ENCODE results near the gene RBPMS2. TPM values are rescaled to one million over a fixed set of nuclear protein-coding genes. Genes with fewer than 3 reads are reported as not detected.

RBPMS2 gene
- total RNA-seq, 4 donors from 2014 or later: 4.4 to 27.7 (median 11.5) TPM

DNA sequence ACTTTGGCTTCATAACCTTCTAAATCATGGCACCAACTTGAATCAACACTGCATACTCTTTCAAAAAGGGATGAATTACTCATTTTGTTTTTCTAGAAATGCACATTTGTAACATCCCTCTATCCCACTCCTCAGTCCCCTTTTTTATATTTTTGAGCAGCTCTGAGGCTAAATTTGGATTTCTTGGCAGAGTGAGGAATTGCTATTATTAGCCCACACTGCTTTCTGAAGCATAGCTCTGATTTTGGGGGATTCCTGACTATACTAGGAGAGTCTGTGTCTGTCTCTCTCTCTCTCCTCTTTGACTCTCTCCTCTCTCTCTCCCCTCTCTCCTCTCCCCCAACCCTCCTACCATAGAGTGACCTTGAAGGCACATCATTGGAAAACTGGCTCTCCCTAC is 76.6 kb downstream of the RBPMS2 start:
- Histone ChIP-seq H3K36me3 (no peaks in the 10 kb centered on the region), H3K27me3 (no peaks in the 10 kb centered on the region), H3K27ac (peak overlapping the region; percentile 88 to 91 (median 90)), H3K4me3 (no peak overlapping the region), H3K4me1 (peaks cover 43 to 89% (median 55%) of the 10 kb centered on the region in 4 donors), H3K9me3 (no peaks in the 10 kb centered on the region)
- in situ Hi-C loops (cut with MboI; ENCODE audit: low pct_ligation_motif_present in 1 of 4, low pct_unique_long_range_greater_than_20kb in 1 of 4, low sequenced_read_pairs in 3 of 4) (no loop called here), intact Hi-C loops (cut with DNase I; ENCODE audit: low total_unique reads) (no loop called here)
- no peak for DNase-seq
- TF ChIP-seq POLR2AphosphoS5 (IDR thresholded peaks at IDR 0.05) (no peak), EP300 (IDR thresholded peaks at IDR 0.05; ENCODE audit: low read depth) (no peak), POLR2A (IDR thresholded peaks at IDR 0.05) (no peak)

DNA sequence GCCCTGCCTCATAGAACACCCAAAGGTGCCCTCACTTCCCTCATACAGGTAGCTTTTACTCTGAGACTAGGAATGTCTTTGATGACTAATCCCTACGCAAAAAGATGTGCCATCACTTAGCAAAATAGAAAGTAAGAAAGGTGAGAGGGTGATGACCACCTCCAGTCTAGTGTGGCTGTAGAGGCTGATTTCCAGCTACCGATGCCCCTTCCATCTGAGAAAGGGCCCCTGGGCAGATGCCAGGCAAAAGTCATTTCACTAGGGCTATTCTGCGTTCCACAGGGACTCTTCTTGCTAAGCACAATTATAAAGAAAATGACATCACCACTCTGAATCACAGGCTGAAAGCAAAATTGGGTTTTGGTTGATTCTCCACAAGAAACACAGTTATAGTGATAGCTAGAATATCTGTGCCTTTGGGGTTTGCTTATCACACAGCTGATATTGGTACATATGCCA is 77.4 kb downstream of the RBPMS2 start:
- in situ Hi-C loops (cut with MboI; ENCODE audit: low pct_ligation_motif_present in 1 of 4, low pct_unique_long_range_greater_than_20kb in 1 of 4, low sequenced_read_pairs in 3 of 4): no loop called here
- Histone ChIP-seq H3K4me1 (peaks cover 49 to 94% (median 61%) of the 10 kb centered on the region in 4 donors), H3K27me3 (no peaks in the 10 kb centered on the region), H3K27ac (peak overlapping the region; percentile 88 to 91 (median 90)), H3K36me3 (no peaks in the 10 kb centered on the region), H3K9me3 (no peaks in the 10 kb centered on the region), H3K4me3 (no peak overlapping the region)
- TF ChIP-seq POLR2A (IDR thresholded peaks at IDR 0.05) (no peak), POLR2AphosphoS5 (IDR thresholded peaks at IDR 0.05) (no peak), EP300 (IDR thresholded peaks at IDR 0.05; ENCODE audit: low read depth) (no peak)
- TF ChIP-seq, protein P1, sequence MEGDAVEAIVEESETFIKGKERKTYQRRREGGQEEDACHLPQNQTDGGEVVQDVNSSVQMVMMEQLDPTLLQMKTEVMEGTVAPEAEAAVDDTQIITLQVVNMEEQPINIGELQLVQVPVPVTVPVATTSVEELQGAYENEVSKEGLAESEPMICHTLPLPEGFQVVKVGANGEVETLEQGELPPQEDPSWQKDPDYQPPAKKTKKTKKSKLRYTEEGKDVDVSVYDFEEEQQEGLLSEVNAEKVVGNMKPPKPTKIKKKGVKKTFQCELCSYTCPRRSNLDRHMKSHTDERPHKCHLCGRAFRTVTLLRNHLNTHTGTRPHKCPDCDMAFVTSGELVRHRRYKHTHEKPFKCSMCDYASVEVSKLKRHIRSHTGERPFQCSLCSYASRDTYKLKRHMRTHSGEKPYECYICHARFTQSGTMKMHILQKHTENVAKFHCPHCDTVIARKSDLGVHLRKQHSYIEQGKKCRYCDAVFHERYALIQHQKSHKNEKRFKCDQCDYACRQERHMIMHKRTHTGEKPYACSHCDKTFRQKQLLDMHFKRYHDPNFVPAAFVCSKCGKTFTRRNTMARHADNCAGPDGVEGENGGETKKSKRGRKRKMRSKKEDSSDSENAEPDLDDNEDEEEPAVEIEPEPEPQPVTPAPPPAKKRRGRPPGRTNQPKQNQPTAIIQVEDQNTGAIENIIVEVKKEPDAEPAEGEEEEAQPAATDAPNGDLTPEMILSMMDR (IDR thresholded peaks at IDR 0.05): no peak
- DNase-seq: no peak
- 55 to 59% methylated on average over 3 of the region's 3 CpGs for WGBS, 2 donors (ENCODE audit: low coverage in 1 of 2)
- intact Hi-C loops (cut with DNase I; ENCODE audit: low total_unique reads): no loop called here

DNA sequence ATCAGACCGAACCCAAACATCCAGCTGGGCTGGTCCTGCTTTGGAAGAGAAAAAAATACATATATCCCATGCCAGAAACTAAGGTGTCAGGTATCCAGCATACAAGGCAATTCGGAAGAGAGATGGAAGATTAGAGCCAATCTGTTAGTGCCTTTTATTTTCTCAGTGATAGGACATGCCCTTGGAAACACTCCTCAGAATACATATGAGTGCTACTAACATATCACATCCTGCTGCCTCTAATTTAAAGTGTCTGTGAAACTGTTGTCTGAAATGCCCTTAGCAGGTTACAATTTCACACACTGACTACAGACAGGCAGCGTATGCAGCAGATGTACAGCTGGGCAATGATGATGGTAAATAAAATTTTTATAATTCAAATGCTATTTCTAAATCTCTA is 78.9 kb downstream of the RBPMS2 start:
- DNase-seq: no peak
- Histone ChIP-seq H3K4me1 (peaks cover 42 to 95% (median 59%) of the 10 kb centered on the region in 4 donors), H3K36me3 (no peaks in the 10 kb centered on the region), H3K27ac (peak overlapping the region; percentile 56 to 91 (median 88)), H3K4me3 (no peak overlapping the region), H3K27me3 (no peaks in the 10 kb centered on the region), H3K9me3 (no peaks in the 10 kb centered on the region)
- intact Hi-C loops (cut with DNase I; ENCODE audit: low total_unique reads): no loop called here
- TF ChIP-seq EP300 (IDR thresholded peaks at IDR 0.05; ENCODE audit: low read depth) (no peak), POLR2A (IDR thresholded peaks at IDR 0.05) (no peak), POLR2AphosphoS5 (IDR thresholded peaks at IDR 0.05) (no peak)
- TF ChIP-seq, protein P1 (IDR thresholded peaks at IDR 0.05): no peak
- WGBS, 2 donors (ENCODE audit: low coverage in 1 of 2): 92 to 100% methylated on average over 1 to 3 of the region's 3 CpGs
- in situ Hi-C loops (cut with MboI; ENCODE audit: low pct_ligation_motif_present in 1 of 4, low pct_unique_long_range_greater_than_20kb in 1 of 4, low sequenced_read_pairs in 3 of 4): no loop called here

DNA sequence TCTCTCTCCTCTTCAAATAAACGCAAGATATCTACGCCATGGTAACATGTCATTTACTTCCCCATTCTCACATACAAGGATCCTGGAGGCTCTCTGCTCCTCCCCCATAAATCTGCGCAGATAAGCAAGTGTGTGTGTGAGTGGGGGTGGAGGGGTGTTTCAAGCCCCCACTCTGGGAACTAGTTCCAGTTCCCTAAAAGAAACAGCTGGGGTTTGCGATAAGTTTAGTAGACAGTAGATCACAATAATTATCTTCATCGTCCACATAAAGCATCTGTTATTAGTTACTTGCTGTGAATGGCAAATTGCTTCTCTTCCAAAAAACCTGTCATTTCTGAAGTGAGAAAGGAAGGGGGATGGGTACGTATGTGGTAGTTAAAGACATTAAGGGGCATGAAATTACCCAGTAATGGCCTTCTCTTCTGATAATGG is 79.8 kb downstream of the RBPMS2 start:
- peak; percentile 26 for DNase-seq
- intact Hi-C loops (cut with DNase I; ENCODE audit: low total_unique reads): no loop called here
- Histone ChIP-seq H3K9me3 (no peaks in the 10 kb centered on the region), H3K4me3 (no peak overlapping the region), H3K36me3 (peaks cover 0 to 2% (median 0%) of the 10 kb centered on the region in 4 donors), H3K27ac (peak overlapping the region; percentile 56 to 91 (median 88)), H3K4me1 (peaks cover 33 to 95% (median 56%) of the 10 kb centered on the region in 4 donors), H3K27me3 (no peaks in the 10 kb centered on the region)
- no peak for TF ChIP-seq POLR2AphosphoS5 (IDR thresholded peaks at IDR 0.05)
- TF ChIP-seq EP300 (IDR thresholded peaks at IDR 0.05; ENCODE audit: low read depth): no peak
- TF ChIP-seq POLR2A (IDR thresholded peaks at IDR 0.05): no peak
- TF ChIP-seq, protein P1 (IDR thresholded peaks at IDR 0.05): no peak
- in situ Hi-C loops (cut with MboI; ENCODE audit: low pct_ligation_motif_present in 1 of 4, low pct_unique_long_range_greater_than_20kb in 1 of 4, low sequenced_read_pairs in 3 of 4): no loop called here
- WGBS, 2 donors (ENCODE audit: low coverage in 1 of 2): 57 to 62% methylated on average over 4 to 6 of the region's 6 CpGs

DNA sequence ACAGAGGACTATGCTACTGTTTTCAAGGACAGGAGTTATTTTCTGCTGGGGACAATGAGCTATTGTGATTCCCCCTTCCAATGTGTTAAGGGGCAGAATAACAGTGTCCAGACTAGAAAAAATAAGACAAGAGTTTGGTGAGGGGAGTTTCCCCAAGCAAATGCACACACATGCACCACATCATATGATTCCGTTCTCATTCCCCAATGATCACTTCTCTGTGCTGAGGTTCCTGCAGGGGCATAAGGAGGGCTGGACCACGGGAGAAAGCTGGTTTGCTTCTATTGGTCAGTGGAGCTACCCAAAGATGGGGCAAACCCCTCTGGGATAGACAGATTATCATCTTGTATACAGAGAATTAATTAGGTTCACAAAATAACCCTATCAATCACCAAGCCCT is 80.6 kb downstream of the RBPMS2 start:
- Histone ChIP-seq H3K4me3 (no peak overlapping the region), H3K4me1 (peaks cover 25 to 90% (median 50%) of the 10 kb centered on the region in 4 donors), H3K27me3 (no peaks in the 10 kb centered on the region), H3K36me3 (peaks cover 0 to 10% (median 4%) of the 10 kb centered on the region in 4 donors), H3K9me3 (no peaks in the 10 kb centered on the region), H3K27ac (peak overlapping the region in 3 of 4 donors; percentile 56 to 89 (median 88))
- DNase-seq: no peak
- intact Hi-C loops (cut with DNase I; ENCODE audit: low total_unique reads): no loop called here
- in situ Hi-C loops (cut with MboI; ENCODE audit: low pct_ligation_motif_present in 1 of 4, low pct_unique_long_range_greater_than_20kb in 1 of 4, low sequenced_read_pairs in 3 of 4): no loop called here
- whole genome bisulfite sequencing, 2 donors (ENCODE audit: low coverage in 1 of 2): 80 to 89% methylated on average over 1 to 2 of the region's 2 CpGs
- TF ChIP-seq EP300 (IDR thresholded peaks at IDR 0.05; ENCODE audit: low read depth): no peak
- no peak for TF ChIP-seq POLR2AphosphoS5 (IDR thresholded peaks at IDR 0.05)
- TF ChIP-seq POLR2A (IDR thresholded peaks at IDR 0.05): no peak
- TF ChIP-seq, protein P1 (IDR thresholded peaks at IDR 0.05): no peak
